Cardiac ventricle fibroblast (primary cell): ENCODE results near the gene BMP8A. TPM values are rescaled to one million over a fixed set of nuclear protein-coding genes. Genes with fewer than 3 reads are reported as not detected.

ENCODE experiments used
- total RNA-seq: library from RNA; depleted of rRNA; stranded (reverse); fragments of >200 nt; gene quantifications from 2 replicates; pipeline ENCODE4 v1.2.3, GENCODE V29; 2015

BMP8A gene
- 0.15 TPM in 1 of 2 replicates, not detected in the other for total RNA-seq

GRCh38 chr1:39491146-39491921, at the start of gene BMP8A:
Gene BMP8A (plus strand): TSS chr1:39491636. CDS start chr1:39491992, 356 bp downstream.

Other genes starting within 250 kb of the BMP8A start
- gene PABPC4, start 85.2 kb downstream of the BMP8A start, total RNA-seq, result 220 and 239 TPM in 2 replicates
- 0.20 and 1.00 TPM in 2 replicates for gene HEYL, start 148.0 kb downstream of the BMP8A start, total RNA-seq
- not detected in 2 replicates for gene NT5C1A, start 180.5 kb downstream of the BMP8A start, total RNA-seq
- 0.15 TPM in 1 of 2 replicates, not detected in the other for gene HPCAL4, start 199.8 kb downstream of the BMP8A start, total RNA-seq
- gene PPIE, start 247.2 kb downstream of the BMP8A start, total RNA-seq, result 28.8 and 31.0 TPM in 2 replicates